Chondrocyte (in vitro differentiated cells): ENCODE measurements around the gene RCSD1. TPM values are rescaled to one million over a fixed set of nuclear protein-coding genes. Genes with fewer than 3 reads are reported as not detected.

Experiments used
- DNase-seq: peaks from one replicate; pipeline ENCODE4 v3.0.0; 2021; ENCODE audit warnings: mixed read lengths, low spot score
- H3K27ac Mint-ChIP-seq: one replicate; pipeline ENCODE4 v1.8.0; 2021; ENCODE audit warnings: mild to moderate bottlenecking, moderate library complexity, mixed read lengths; ENCODE audit not compliant: unreplicated experiment
- H3K27me3 Mint-ChIP-seq: 2 replicates; pipeline ENCODE4 v1.8.0; 2021; ENCODE audit warnings: low read depth, mixed read lengths
- H3K36me3 Mint-ChIP-seq: 2 replicates; pipeline ENCODE4 v1.8.0; 2021; ENCODE audit warnings: low read depth, mixed read lengths
- H3K4me1 Mint-ChIP-seq: 2 replicates; pipeline ENCODE4 v1.8.0; 2021; ENCODE audit warnings: low read depth, mild to moderate bottlenecking, mixed read lengths
- H3K4me3 Mint-ChIP-seq: one replicate; pipeline ENCODE4 v1.8.0; 2021; ENCODE audit warnings: mild to moderate bottlenecking, moderate library complexity, mixed read lengths; ENCODE audit not compliant: unreplicated experiment
- H3K9me3 Mint-ChIP-seq: 2 replicates; pipeline ENCODE4 v1.8.0; 2021; ENCODE audit warnings: low read depth, mixed read lengths
- total RNA-seq: library from RNA; stranded (reverse); gene quantifications from 3 replicates; pipeline ENCODE4 v1.2.1, GENCODE V29; 2021
- TF ChIP-seq, protein P1 (sequence below): fragments of 200-600 bp; sonication (generic); IDR thresholded peaks from 2 replicates; pipeline ENCODE4 v1.5.0; 2021; ENCODE audit warnings: antibody characterized with exemption, mild to moderate bottlenecking, moderate library complexity

The RCSD1 gene
- total RNA-seq, 1 donor from 2014 or later, result 1.1 TPM

DNA sequence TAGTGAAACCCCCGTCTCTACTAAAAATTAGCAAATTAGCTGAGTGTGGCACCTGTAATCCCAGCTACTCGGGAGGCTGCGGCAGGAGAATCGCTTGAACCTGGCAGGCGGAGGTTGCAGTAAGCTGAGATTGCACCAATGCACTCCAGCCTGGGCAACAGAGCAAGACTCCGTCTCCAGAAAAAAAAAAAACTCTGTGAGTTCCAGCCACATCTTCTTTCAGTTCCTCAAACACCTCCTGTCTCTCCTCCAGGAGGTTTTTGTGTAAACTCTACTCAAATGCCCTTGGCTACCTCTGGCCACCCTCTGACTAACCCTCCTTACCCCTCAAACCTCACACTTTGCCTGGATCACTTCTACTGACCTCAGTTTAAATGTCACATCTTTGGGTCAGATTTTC, 38.1 kb downstream of the RCSD1 start:
- TF ChIP-seq, protein P1, sequence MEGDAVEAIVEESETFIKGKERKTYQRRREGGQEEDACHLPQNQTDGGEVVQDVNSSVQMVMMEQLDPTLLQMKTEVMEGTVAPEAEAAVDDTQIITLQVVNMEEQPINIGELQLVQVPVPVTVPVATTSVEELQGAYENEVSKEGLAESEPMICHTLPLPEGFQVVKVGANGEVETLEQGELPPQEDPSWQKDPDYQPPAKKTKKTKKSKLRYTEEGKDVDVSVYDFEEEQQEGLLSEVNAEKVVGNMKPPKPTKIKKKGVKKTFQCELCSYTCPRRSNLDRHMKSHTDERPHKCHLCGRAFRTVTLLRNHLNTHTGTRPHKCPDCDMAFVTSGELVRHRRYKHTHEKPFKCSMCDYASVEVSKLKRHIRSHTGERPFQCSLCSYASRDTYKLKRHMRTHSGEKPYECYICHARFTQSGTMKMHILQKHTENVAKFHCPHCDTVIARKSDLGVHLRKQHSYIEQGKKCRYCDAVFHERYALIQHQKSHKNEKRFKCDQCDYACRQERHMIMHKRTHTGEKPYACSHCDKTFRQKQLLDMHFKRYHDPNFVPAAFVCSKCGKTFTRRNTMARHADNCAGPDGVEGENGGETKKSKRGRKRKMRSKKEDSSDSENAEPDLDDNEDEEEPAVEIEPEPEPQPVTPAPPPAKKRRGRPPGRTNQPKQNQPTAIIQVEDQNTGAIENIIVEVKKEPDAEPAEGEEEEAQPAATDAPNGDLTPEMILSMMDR, result no peak
- H3K4me1 Mint-ChIP-seq, result peaks cover 40% of the 10 kb centered on the region
- peaks cover 4% of the 10 kb centered on the region for H3K27me3 Mint-ChIP-seq
- H3K4me3 Mint-ChIP-seq, result no peak overlapping the region
- no peaks in the 10 kb centered on the region for H3K9me3 Mint-ChIP-seq
- peaks cover 3% of the 10 kb centered on the region for H3K36me3 Mint-ChIP-seq
- H3K27ac Mint-ChIP-seq, result no peak overlapping the region
- no peak for DNase-seq

GRCh38 chr1:167669209-167670124, 39.4 kb downstream of the RCSD1 start:
- H3K4me3 Mint-ChIP-seq, result no peak overlapping the region
- H3K9me3 Mint-ChIP-seq, result no peaks in the 10 kb centered on the region
- peaks cover 3% of the 10 kb centered on the region for H3K36me3 Mint-ChIP-seq

GRCh38 chr1:167670563-167670962, 40.5 kb downstream of the RCSD1 start:
- Mint-ChIP-seq H3K36me3 (peaks cover 3% of the 10 kb centered on the region), H3K4me3 (no peak overlapping the region), H3K27me3 (peaks cover 4% of the 10 kb centered on the region), H3K9me3 (no peaks in the 10 kb centered on the region), H3K4me1 (peaks cover 23% of the 10 kb centered on the region), H3K27ac (no peak overlapping the region)
- DNase-seq, result no peak
- TF ChIP-seq, protein P1, result no peak

More at GRCh38 chr1:167669209-167670124, 39.4 kb downstream of the RCSD1 start:
- Mint-ChIP-seq H3K27me3 (peaks cover 4% of the 10 kb centered on the region), H3K27ac (no peak overlapping the region), H3K4me1 (peaks cover 26% of the 10 kb centered on the region)
- TF ChIP-seq, protein P1, result no peak
- no peak for DNase-seq

GRCh38 chr1:167671727-167672511, 41.9 kb downstream of the RCSD1 start:
- no peak overlapping the region for H3K4me3 Mint-ChIP-seq

More at GRCh38 chr1:167671727-167672511, 41.9 kb downstream of the RCSD1 start:
- TF ChIP-seq, protein P1, result no peak
- H3K27me3 Mint-ChIP-seq, result peaks cover 4% of the 10 kb centered on the region
- H3K4me1 Mint-ChIP-seq, result peaks cover 13% of the 10 kb centered on the region
- no peaks in the 10 kb centered on the region for H3K9me3 Mint-ChIP-seq
- no peak overlapping the region for H3K27ac Mint-ChIP-seq
- peaks cover 3% of the 10 kb centered on the region for H3K36me3 Mint-ChIP-seq
- no peak for DNase-seq
